PC-9 (cell line): Measurements from ENCODE around the gene SOX5. TPM values are rescaled to one million over a fixed set of nuclear protein-coding genes. Genes with fewer than 3 reads are reported as not detected.

Source experiments
- BruUV-seq: library from RNA; stranded (reverse); fragments of 400-500 nt; replicated peaks from 2 replicates; lab custom pipeline; 2021; lab: Mats Ljungman, UMichigan
- CTCF ChIA-PET: fragments of 300-600 bp; sonication (Branson Sonifier 250); formaldehyde crosslinking; loops from one replicate; lab custom pipeline; 2022; ENCODE audit warnings: antibody characterized with exemption; lab: Charles Lee
- POLR2A ChIA-PET: fragments of 300-600 bp; sonication (Branson Sonifier 250); formaldehyde crosslinking; loops from one replicate; lab custom pipeline; 2022; ENCODE audit warnings: antibody characterized with exemption; ENCODE audit not compliant: unreplicated experiment; lab: Charles Lee
- DNase-seq, 2 experiments: peaks; one replicate each; pipeline versions ENCODE4 v3.0.0 to v3.0.0-alpha.2; 2015 to 2022; ENCODE audit warnings: mixed read lengths in 1 of 2
- H2AFZ ChIP-seq: fragments of 200-600 bp; sonication (generic); 2 replicates; pipeline ENCODE4 v1.8.1; 2017; ENCODE audit warnings: antibody characterized with exemption
- H3F3A ChIP-seq: fragments of 200-600 bp; sonication (generic); 2 replicates; pipeline ENCODE4 v1.8.1; 2017; ENCODE audit warnings: antibody characterized with exemption, mild to moderate bottlenecking, low read depth; ENCODE audit not compliant: insufficient read depth
- H3K27ac ChIP-seq: fragments of 200-600 bp; sonication (generic); 2 replicates; pipeline ENCODE4 v1.6.1; 2016; ENCODE audit warnings: mixed run types
- H3K27me3 ChIP-seq: fragments of 200-600 bp; sonication (generic); 2 replicates; pipeline ENCODE4 v1.6.1; 2016; ENCODE audit warnings: low read depth, mixed run types; ENCODE audit not compliant: insufficient read depth
- H3K36me3 ChIP-seq: fragments of 200-600 bp; sonication (generic); 2 replicates; pipeline ENCODE4 v1.6.1; 2016; ENCODE audit warnings: low read depth, mixed run types
- H3K4me1 ChIP-seq: fragments of 200-600 bp; sonication (generic); replicated peaks from 2 replicates; pipeline ENCODE4 v1.6.1; 2016; ENCODE audit warnings: mixed run types; ENCODE audit not compliant: insufficient read depth
- H3K4me2 ChIP-seq: fragments of 200-600 bp; sonication (generic); 2 replicates; pipeline ENCODE4 v1.6.1; 2017; ENCODE audit warnings: mixed run types
- H3K4me3 ChIP-seq: fragments of 200-600 bp; sonication (generic); 2 replicates; pipeline ENCODE4 v1.6.1; 2016; ENCODE audit warnings: mixed run types
- H3K79me2 ChIP-seq: fragments of 200-600 bp; sonication (generic); 2 replicates; pipeline ENCODE4 v1.6.1; 2017; ENCODE audit warnings: low read depth, mixed run types
- H3K9me2 ChIP-seq: fragments of 200-600 bp; sonication (generic); 2 replicates; pipeline ENCODE4 v1.8.1; 2017; ENCODE audit warnings: mild to moderate bottlenecking; ENCODE audit not compliant: insufficient read depth
- H3K9me3 ChIP-seq: fragments of 200-600 bp; sonication (generic); 2 replicates; pipeline ENCODE4 v1.8.1; 2016; ENCODE audit warnings: low read depth; ENCODE audit not compliant: insufficient read depth
- H4K20me1 ChIP-seq: fragments of 200-600 bp; sonication (generic); 2 replicates; pipeline ENCODE4 v1.8.1; 2017; ENCODE audit not compliant: insufficient read depth
- CTCF ChIP-seq: fragments of 200-600 bp; sonication (generic); conservative IDR thresholded peaks from 2 replicates; pipeline ENCODE4 v1.6.1; 2017; ENCODE audit warnings: mixed run types, antibody characterized with exemption, mild to moderate bottlenecking, moderate library complexity
- EZH2 ChIP-seq: fragments of 200-600 bp; sonication (generic); IDR thresholded peaks from 2 replicates; pipeline ENCODE4 v1.8.0; 2017; ENCODE audit warnings: antibody characterized with exemption, low read depth
- intact Hi-C: fragments of 100-400 bp; cut with micrococcal nuclease; formaldehyde crosslinking; loops from one replicate; pipeline ENCODE4 v1.10.0; 2022; ENCODE audit not compliant: unreplicated experiment
- total RNA-seq: library from RNA; stranded (reverse); gene quantifications from 2 replicates; pipeline ENCODE4 v1.2.3, GENCODE V29; 2021

Gene SOX5
- total RNA-seq, 1 experiment from 2014 or later, result not detected

- no TSS peak for BruUV-seq
- CTCF ChIA-PET, result no interaction called here
- Histone ChIP-seq H3K9me2 (no peaks in the 10 kb centered on the region), H3K27ac (no peak overlapping the region), H3K4me2 (no peak overlapping the region), H3K27me3 (peaks cover 6% of the 10 kb centered on the region; the same call in 1 of the 2 replicates), H3K36me3 (no peaks in the 10 kb centered on the region), H2AFZ (no peak overlapping the region), H4K20me1 (no peaks in the 10 kb centered on the region), H3K4me3 (no peak overlapping the region), H3F3A (no peaks in the 10 kb centered on the region), H3K9me3 (peaks cover 4% of the 10 kb centered on the region; the same call in 1 of the 2 replicates), H3K79me2 (no peaks in the 10 kb centered on the region), H3K4me1 (no peaks in the 10 kb centered on the region)
- intact Hi-C loops, result no loop called here
- DNase-seq, result no peak
- POLR2A ChIA-PET, result no interaction called here
- no peak for TF ChIP-seq EZH2
- TF ChIP-seq CTCF, result no peak
Observed at GRCh38 chr12:23756416-23756815, 193.1 kb downstream of the SOX5 start.

- no TSS peak for BruUV-seq
- Histone ChIP-seq H4K20me1 (no peaks in the 10 kb centered on the region), H3K4me1 (no peaks in the 10 kb centered on the region), H3K4me2 (no peak overlapping the region), H2AFZ (no peak overlapping the region), H3K9me3 (peaks cover 7% of the 10 kb centered on the region; the same call in 1 of the 2 replicates), H3K36me3 (no peaks in the 10 kb centered on the region), H3K27ac (no peak overlapping the region), H3K9me2 (no peaks in the 10 kb centered on the region; the same call in 1 of the 2 replicates), H3K79me2 (no peaks in the 10 kb centered on the region), H3F3A (no peaks in the 10 kb centered on the region), H3K4me3 (no peak overlapping the region), H3K27me3 (peaks cover 6% of the 10 kb centered on the region; the same call in 1 of the 2 replicates)
- POLR2A ChIA-PET, result no interaction called here
- TF ChIP-seq CTCF (no peak), EZH2 (no peak)
- intact Hi-C loops, result no loop called here
- DNase-seq, result no peak
- CTCF ChIA-PET, result no interaction called here
Observed at GRCh38 chr12:23753628-23754365, 195.7 kb downstream of the SOX5 start.

GRCh38 chr12:23752245-23752644, 197.2 kb downstream of the SOX5 start:
- CTCF ChIA-PET, result no interaction called here
- Histone ChIP-seq H3K36me3 (no peaks in the 10 kb centered on the region), H3K4me1 (no peaks in the 10 kb centered on the region), H3K4me3 (no peak overlapping the region), H3K27me3 (peaks cover 6% of the 10 kb centered on the region; the same call in 1 of the 2 replicates), H4K20me1 (no peaks in the 10 kb centered on the region), H3K79me2 (no peaks in the 10 kb centered on the region), H3F3A (no peaks in the 10 kb centered on the region), H2AFZ (no peak overlapping the region), H3K27ac (no peak overlapping the region), H3K4me2 (no peak overlapping the region), H3K9me3 (peaks cover 7% of the 10 kb centered on the region; the same call in 1 of the 2 replicates), H3K9me2 (no peaks in the 10 kb centered on the region; the same call in 1 of the 2 replicates)
- TF ChIP-seq CTCF (no peak), EZH2 (no peak)
- no peak for DNase-seq
- POLR2A ChIA-PET, result no interaction called here
- intact Hi-C loops, result no loop called here
- BruUV-seq, result no TSS peak
